Measurements from ENCODE around the gene DCLRE1C. TPM values are rescaled to one million over a fixed set of nuclear protein-coding genes. Genes with fewer than 3 reads are reported as not detected.

DCLRE1C gene
- total and polyA plus RNA-seq, 10 donors = 6.8 to 35.6 (median 24.8) TPM

DNA sequence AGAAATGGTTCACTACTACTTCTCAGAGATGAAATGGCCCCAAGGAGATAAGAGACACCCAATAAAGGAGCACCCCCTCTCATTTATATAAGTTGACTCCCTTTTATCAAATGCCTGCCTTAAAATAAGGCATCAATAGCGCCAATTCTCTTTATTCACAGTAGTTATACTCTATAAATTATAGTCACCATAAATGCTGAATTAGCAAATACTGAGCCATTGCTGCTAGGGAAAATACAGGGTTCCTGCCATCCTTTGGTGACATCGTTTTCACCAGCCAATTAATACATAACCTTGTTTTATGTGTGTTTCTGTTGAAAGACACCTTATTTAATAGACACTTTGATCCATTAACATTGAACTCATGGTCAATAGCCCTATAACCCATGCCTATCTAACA is 28.6 kb downstream of the DCLRE1C start:
- Histone ChIP-seq H3K36me3 (peaks cover 9 to 100% (median 89%) of the 10 kb centered on the region in 6 donors), H3K27ac (no peak overlapping the region), H3K4me3 (no peak overlapping the region), H3K4me1 (peaks cover 0 to 28% (median 5%) of the 10 kb centered on the region in 6 donors), H3K9me3 (no peaks in the 10 kb centered on the region), H3K27me3 (replicated peaks in 1 of 7) (no peaks in the 10 kb centered on the region)
- WGBS, 5 donors = 97 to 100% (median 99%) methylated on average over 2 of the region's 2 CpGs
- intact Hi-C loops (cut with DNase I; ENCODE audit: low total_unique reads) = no loop called here
- no peak for TF ChIP-seq CTCF (IDR thresholded peaks at IDR 0.05 in 8 of 11, conservative IDR thresholded peaks at IDR 0.05 in 3 of 11)
- no peak for TF ChIP-seq POLR2A (IDR thresholded peaks at IDR 0.05)
- no peak for TF ChIP-seq POLR2AphosphoS5 (IDR thresholded peaks at IDR 0.05)
- no peak for DNase-seq

DNA sequence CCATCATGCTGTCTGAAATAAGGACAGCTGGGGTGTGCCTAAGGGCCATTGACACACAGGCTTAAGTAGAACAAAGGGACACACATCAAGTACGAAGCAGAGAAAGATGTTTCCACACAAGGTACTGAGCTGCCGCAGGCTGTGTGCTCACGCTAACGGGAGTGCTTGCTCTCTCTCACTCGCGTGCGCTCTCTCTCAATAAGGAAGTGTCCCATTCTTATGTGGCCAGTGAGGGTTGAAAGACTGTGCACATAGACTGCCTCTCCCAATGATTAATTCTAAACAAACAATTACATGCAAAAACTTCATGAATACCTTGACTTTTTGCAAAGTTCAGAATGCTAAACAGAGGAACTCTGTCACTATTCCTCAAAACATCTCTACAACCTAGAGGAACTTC is 29.9 kb downstream of the DCLRE1C start:
- no peak for DNase-seq
- no peak for TF ChIP-seq CTCF (IDR thresholded peaks at IDR 0.05 in 8 of 11, conservative IDR thresholded peaks at IDR 0.05 in 3 of 11)
- no peak for TF ChIP-seq POLR2AphosphoS5 (IDR thresholded peaks at IDR 0.05)
- no peak for TF ChIP-seq POLR2A (IDR thresholded peaks at IDR 0.05)
- H3K9me3 ChIP-seq = peaks cover 0 to 1% (median 0%) of the 10 kb centered on the region in 8 donors
- peaks cover 10 to 100% (median 90%) of the 10 kb centered on the region in 6 donors for H3K36me3 ChIP-seq
- H3K4me1 ChIP-seq = peaks cover 0 to 28% (median 5%) of the 10 kb centered on the region in 6 donors
- WGBS, 5 donors = 94 to 99% (median 96%) methylated on average over 7 of the region's 7 CpGs
- H3K27me3 ChIP-seq (replicated peaks in 1 of 7) = no peaks in the 10 kb centered on the region
- H3K4me3 ChIP-seq = no peak overlapping the region
- no peak overlapping the region for H3K27ac ChIP-seq
- intact Hi-C loops (cut with DNase I; ENCODE audit: low total_unique reads) = no loop called here

- Histone ChIP-seq H3K4me3 (no peak overlapping the region), H3K9me3 (peaks cover 5 to 36% (median 27%) of the 10 kb centered on the region in 8 donors), H3K27ac (no peak overlapping the region), H3K36me3 (peaks cover 25 to 99% (median 89%) of the 10 kb centered on the region in 6 donors), H3K4me1 (peaks cover 0 to 4% (median 0%) of the 10 kb centered on the region in 6 donors), H3K27me3 (replicated peaks in 1 of 7) (no peaks in the 10 kb centered on the region)
- no peak for DNase-seq
- intact Hi-C loops (cut with DNase I; ENCODE audit: low total_unique reads) = no loop called here
- no peak for TF ChIP-seq POLR2AphosphoS5 (IDR thresholded peaks at IDR 0.05)
- 81 to 91% (median 86%) methylated on average over 3 of the region's 3 CpGs for WGBS, 5 donors
These were observed 34.9 kb downstream of the DCLRE1C start for GRCh38 chr10:14918964-14919363.

DNA sequence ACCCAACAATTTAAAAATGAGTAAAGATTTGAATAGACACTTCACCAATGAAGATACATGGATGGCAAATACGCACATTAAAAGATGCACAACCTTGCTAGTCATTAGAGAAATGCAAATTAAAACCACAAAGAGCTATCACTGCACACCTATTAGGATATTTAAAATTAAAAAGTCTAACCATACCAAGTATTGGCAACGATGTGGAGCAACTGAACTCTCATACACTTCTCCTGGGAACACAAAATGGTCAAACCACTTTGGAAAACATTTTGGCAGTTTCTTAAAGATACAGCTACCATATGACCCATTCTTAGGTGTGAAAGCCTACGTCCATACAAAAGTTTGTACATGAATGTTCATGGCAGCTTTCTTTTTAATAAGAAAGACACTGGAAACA is 36.1 kb downstream of the DCLRE1C start:
- Histone ChIP-seq H3K4me3 (no peak overlapping the region), H3K27me3 (replicated peaks in 1 of 7) (no peaks in the 10 kb centered on the region), H3K4me1 (peaks cover 0 to 4% (median 0%) of the 10 kb centered on the region in 6 donors), H3K27ac (no peak overlapping the region), H3K9me3 (peaks cover 5 to 36% (median 27%) of the 10 kb centered on the region in 8 donors), H3K36me3 (peaks cover 24 to 99% (median 85%) of the 10 kb centered on the region in 6 donors)
- 88 to 99% (median 95%) methylated on average over 3 of the region's 3 CpGs for WGBS, 5 donors
- TF ChIP-seq POLR2AphosphoS5 (IDR thresholded peaks at IDR 0.05) = no peak
- TF ChIP-seq CTCF (IDR thresholded peaks at IDR 0.05 in 8 of 11, conservative IDR thresholded peaks at IDR 0.05 in 3 of 11) = no peak
- TF ChIP-seq POLR2A (IDR thresholded peaks at IDR 0.05) = no peak
- no peak for DNase-seq
- intact Hi-C loops (cut with DNase I; ENCODE audit: low total_unique reads) = no loop called here

Data from spleen (tissue), 11 donors.